ENCODE measurements around the gene UTS2R.
A peak's percentile ranks its signal among the peaks of the same experiment; 100 is the strongest.

UTS2R gene

GRCh38 chr17:82330322-82331239, 41.0 kb upstream of the UTS2R start:
- ATAC-seq (ENCODE audit: low read depth), result no peak
- Mint-ChIP-seq H3K27ac (no peak overlapping the region), H3K4me3 (no peak overlapping the region), H3K4me1 (peaks cover 15% of the 10 kb centered on the region), H3K27me3 (peaks cover 27% of the 10 kb centered on the region), H3K36me3 (no peaks in the 10 kb centered on the region), H3K9me3 (no peaks in the 10 kb centered on the region)
- no peak for DNase-seq (ENCODE audit: low spot score in 2 of 2)

- Mint-ChIP-seq H3K36me3 (no peaks in the 10 kb centered on the region), H3K27me3 (peaks cover 26% of the 10 kb centered on the region)
Observed at GRCh38 chr17:82331345-82331939, 40.1 kb upstream of the UTS2R start.

GRCh38 chr17:82332669-82333278, 38.8 kb upstream of the UTS2R start:
- no peaks in the 10 kb centered on the region for H3K36me3 Mint-ChIP-seq
- peaks cover 21% of the 10 kb centered on the region for H3K27me3 Mint-ChIP-seq
- no peak for DNase-seq (ENCODE audit: low spot score in 2 of 2)
- H3K27ac Mint-ChIP-seq, result no peak overlapping the region
- peaks cover 18% of the 10 kb centered on the region for H3K4me1 Mint-ChIP-seq
- peak overlapping the region; percentile 80 for H3K4me3 Mint-ChIP-seq
- ATAC-seq (ENCODE audit: low read depth), result peak; percentile 74
- H3K9me3 Mint-ChIP-seq, result no peaks in the 10 kb centered on the region

More at GRCh38 chr17:82331345-82331939, 40.1 kb upstream of the UTS2R start:
- Mint-ChIP-seq H3K27ac (no peak overlapping the region), H3K4me1 (peaks cover 18% of the 10 kb centered on the region), H3K9me3 (no peaks in the 10 kb centered on the region), H3K4me3 (peak overlapping the region; percentile 8)
- ATAC-seq (ENCODE audit: low read depth), result no peak
- no peak for DNase-seq (ENCODE audit: low spot score in 2 of 2)

- no peak for DNase-seq (ENCODE audit: low spot score in 2 of 2)
- peak; percentile 25 for ATAC-seq (ENCODE audit: low read depth)
- Mint-ChIP-seq H3K27ac (no peak within 1 kb of the TSS), H3K4me1 (peaks cover 18% of the 10 kb centered on the region), H3K9me3 (no peaks in the 10 kb centered on the region), H3K36me3 (no peaks in the 10 kb centered on the region), H3K4me3 (peak within 1 kb of the TSS; percentile 97), H3K27me3 (peaks cover 19% of the 10 kb centered on the region)
Observed at GRCh38 chr17:82333279-82334171, 38.0 kb upstream of the UTS2R start, which contains the start of gene SECTM1. TSS of gene SECTM1 (minus strand) at chr17:82333766. CDS start at chr17:82327240, 6,526 bp downstream.

GRCh38 chr17:82334204-82334621, 37.4 kb upstream of the UTS2R start:
- DNase-seq (ENCODE audit: low spot score in 2 of 2), result no peak
- H3K27ac Mint-ChIP-seq, result no peak overlapping the region
- H3K36me3 Mint-ChIP-seq, result no peaks in the 10 kb centered on the region
- H3K9me3 Mint-ChIP-seq, result no peaks in the 10 kb centered on the region
- peaks cover 19% of the 10 kb centered on the region for H3K27me3 Mint-ChIP-seq
- H3K4me3 Mint-ChIP-seq, result peak overlapping the region; percentile 97
- peaks cover 18% of the 10 kb centered on the region for H3K4me1 Mint-ChIP-seq
- ATAC-seq (ENCODE audit: low read depth), result no peak

GRCh38 chr17:82334622-82335394, 36.8 kb upstream of the UTS2R start:
- Mint-ChIP-seq H3K27me3 (peaks cover 17% of the 10 kb centered on the region), H3K36me3 (no peaks in the 10 kb centered on the region), H3K27ac (peak overlapping the region; percentile 37), H3K9me3 (no peaks in the 10 kb centered on the region), H3K4me3 (peak overlapping the region; percentile 97), H3K4me1 (peaks cover 18% of the 10 kb centered on the region)
- ATAC-seq (ENCODE audit: low read depth) (peak; percentile 37), DNase-seq (ENCODE audit: low spot score in 2 of 2) (no peak)

- ATAC-seq (ENCODE audit: low read depth) (no peak), DNase-seq (ENCODE audit: low spot score in 2 of 2) (no peak)
- no peak overlapping the region for H3K4me3 Mint-ChIP-seq
- no peak overlapping the region for H3K27ac Mint-ChIP-seq
- no peaks in the 10 kb centered on the region for H3K9me3 Mint-ChIP-seq
- H3K27me3 Mint-ChIP-seq, result peaks cover 5% of the 10 kb centered on the region
- no peaks in the 10 kb centered on the region for H3K36me3 Mint-ChIP-seq
- peaks cover 12% of the 10 kb centered on the region for H3K4me1 Mint-ChIP-seq
Observed at GRCh38 chr17:82338858-82339633, 32.5 kb upstream of the UTS2R start.

- ATAC-seq (ENCODE audit: low read depth) (no peak), DNase-seq (ENCODE audit: low spot score in 2 of 2) (no peak)
- Mint-ChIP-seq H3K9me3 (no peaks in the 10 kb centered on the region), H3K36me3 (no peaks in the 10 kb centered on the region), H3K27me3 (peaks cover 4% of the 10 kb centered on the region), H3K4me3 (no peak overlapping the region), H3K4me1 (peaks cover 10% of the 10 kb centered on the region), H3K27ac (no peak overlapping the region)
Observed at GRCh38 chr17:82339634-82340580, 31.7 kb upstream of the UTS2R start.

- Mint-ChIP-seq H3K36me3 (peaks cover 2% of the 10 kb centered on the region), H3K4me3 (no peak overlapping the region), H3K4me1 (peaks cover 4% of the 10 kb centered on the region), H3K9me3 (no peaks in the 10 kb centered on the region), H3K27ac (no peak overlapping the region), H3K27me3 (peaks cover 8% of the 10 kb centered on the region)
- no peak for DNase-seq (ENCODE audit: low spot score in 2 of 2)
- no peak for ATAC-seq (ENCODE audit: low read depth)
Observed at GRCh38 chr17:82342361-82343079, 29.0 kb upstream of the UTS2R start.

- H3K9me3 Mint-ChIP-seq, result no peaks in the 10 kb centered on the region
- H3K4me3 Mint-ChIP-seq, result no peak overlapping the region
- ATAC-seq (ENCODE audit: low read depth) (no peak), DNase-seq (ENCODE audit: low spot score in 2 of 2) (no peak)
- no peak overlapping the region for H3K27ac Mint-ChIP-seq
- peaks cover 2% of the 10 kb centered on the region for H3K36me3 Mint-ChIP-seq
- H3K4me1 Mint-ChIP-seq, result peaks cover 4% of the 10 kb centered on the region
- H3K27me3 Mint-ChIP-seq, result peaks cover 8% of the 10 kb centered on the region
Observed at GRCh38 chr17:82343560-82343959, 28.0 kb upstream of the UTS2R start.

All from memory B cell (primary cell).